Activated T-cell treated with anti-CD3 and anti-CD28 coated beads, Interleukin-2, amount 50 U/mL, for 4 hours (primary cell): ENCODE measurements around the gene VTI1A. TPM values are rescaled to one million over a fixed set of nuclear protein-coding genes. Genes with fewer than 3 reads are reported as not detected.

Source experiments
- ATAC-seq, 2 donors: fragments of 200-7000 bp; cut with Tn5 transposase; one replicate each; pipeline ENCODE4 v1.10.0; 2021
- DNase-seq: peaks from one replicate; pipeline ENCODE4 v3.0.0-alpha.2; 2020
- H3K27me3 Mint-ChIP-seq: one replicate; pipeline ENCODE4 v1.8.0; 2021; ENCODE audit warnings: low read depth, mixed read lengths
- H3K36me3 Mint-ChIP-seq: one replicate; pipeline ENCODE4 v1.8.0; 2022; ENCODE audit warnings: mixed read lengths; ENCODE audit not compliant: insufficient read depth
- H3K4me1 Mint-ChIP-seq: one replicate; pipeline ENCODE4 v1.8.0; 2021; ENCODE audit warnings: low read depth, mixed read lengths
- H3K4me3 Mint-ChIP-seq: one replicate; pipeline ENCODE4 v1.8.0; 2021; ENCODE audit warnings: mild to moderate bottlenecking, moderate library complexity, mixed read lengths
- H3K9me3 Mint-ChIP-seq: one replicate; pipeline ENCODE4 v1.8.0; 2021; ENCODE audit warnings: mixed read lengths
- total RNA-seq, 3 donors: library from RNA; stranded (reverse); gene quantifications; one replicate each; pipeline ENCODE4 v1.2.1, GENCODE V29; 2021

VTI1A gene
- total RNA-seq, 3 donors from 2014 or later, result 39.2 to 43.8 (median 42.9) TPM

DNA sequence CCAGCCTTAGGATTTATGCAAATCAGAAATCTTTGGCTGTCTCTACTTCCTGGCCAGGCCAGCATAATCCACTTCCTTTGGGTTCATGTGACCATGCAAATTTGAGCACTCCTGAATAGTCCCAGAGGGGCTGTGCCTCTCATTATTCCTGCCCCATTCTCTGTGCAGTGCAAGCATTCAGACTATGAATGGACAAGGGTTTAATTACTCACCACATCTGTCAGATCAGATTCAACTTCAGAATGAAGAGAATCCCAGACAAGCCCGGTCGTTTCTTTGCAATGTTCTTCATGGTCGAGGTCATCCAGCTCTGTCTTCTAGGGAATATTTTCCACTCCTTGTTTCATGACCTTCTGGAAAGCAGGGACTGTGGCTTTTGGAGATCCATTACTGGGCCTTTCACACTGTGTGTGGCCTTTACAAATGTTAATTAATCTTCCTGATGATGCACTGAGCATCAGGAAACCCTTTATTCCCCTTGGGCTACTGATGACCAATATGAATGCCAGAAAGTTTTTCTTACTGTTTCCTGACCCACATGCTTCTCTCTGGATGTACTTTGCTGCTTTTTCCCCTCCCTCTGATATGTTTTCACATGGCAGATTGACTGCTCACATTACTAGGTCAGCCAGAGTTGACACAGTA, 285.4 kb downstream of the VTI1A start:
- Mint-ChIP-seq H3K36me3 (peaks cover 13% of the 10 kb centered on the region), H3K4me1 (no peaks in the 10 kb centered on the region)

DNA sequence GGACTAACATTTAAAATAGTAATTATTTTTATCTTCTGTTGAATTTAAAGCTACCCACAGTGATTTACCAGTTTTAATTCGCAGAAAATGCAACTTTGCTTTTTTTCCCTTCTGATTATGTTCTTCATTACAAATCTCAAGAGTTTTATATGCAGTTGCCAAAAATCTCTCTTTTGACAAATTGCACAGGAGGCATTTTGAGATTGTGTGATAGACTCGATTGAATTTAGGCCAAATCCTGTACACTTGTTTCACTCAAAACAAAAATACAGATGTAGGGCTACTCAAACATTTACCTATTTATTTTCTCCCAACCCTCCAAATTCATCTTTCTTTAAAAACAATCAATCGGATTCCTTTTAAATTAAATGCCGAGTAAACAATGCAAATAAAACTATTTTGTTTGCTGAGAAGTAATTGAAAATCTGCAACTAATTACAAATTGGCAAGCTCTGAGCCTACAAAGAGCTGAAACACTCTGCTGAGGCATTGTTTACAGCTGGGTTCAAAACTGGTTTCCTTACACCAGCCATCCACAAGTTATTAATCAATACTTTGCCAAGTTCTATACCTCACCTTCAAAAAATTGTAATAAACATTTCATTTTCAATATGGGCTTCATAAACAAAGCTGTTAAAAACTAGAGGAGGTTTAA, 288.2 kb downstream of the VTI1A start:
- DNase-seq (no peak), ATAC-seq (no peak)
- Mint-ChIP-seq H3K36me3 (peaks cover 28% of the 10 kb centered on the region), H3K9me3 (no peaks in the 10 kb centered on the region), H3K4me1 (no peaks in the 10 kb centered on the region), H3K27me3 (no peaks in the 10 kb centered on the region), H3K4me3 (no peak overlapping the region)

More for the DNA sequence above, 285.4 kb downstream of the VTI1A start:
- no peak overlapping the region for H3K4me3 Mint-ChIP-seq
- H3K27me3 Mint-ChIP-seq, result no peaks in the 10 kb centered on the region
- no peaks in the 10 kb centered on the region for H3K9me3 Mint-ChIP-seq
- ATAC-seq (no peak), DNase-seq (no peak)

DNA sequence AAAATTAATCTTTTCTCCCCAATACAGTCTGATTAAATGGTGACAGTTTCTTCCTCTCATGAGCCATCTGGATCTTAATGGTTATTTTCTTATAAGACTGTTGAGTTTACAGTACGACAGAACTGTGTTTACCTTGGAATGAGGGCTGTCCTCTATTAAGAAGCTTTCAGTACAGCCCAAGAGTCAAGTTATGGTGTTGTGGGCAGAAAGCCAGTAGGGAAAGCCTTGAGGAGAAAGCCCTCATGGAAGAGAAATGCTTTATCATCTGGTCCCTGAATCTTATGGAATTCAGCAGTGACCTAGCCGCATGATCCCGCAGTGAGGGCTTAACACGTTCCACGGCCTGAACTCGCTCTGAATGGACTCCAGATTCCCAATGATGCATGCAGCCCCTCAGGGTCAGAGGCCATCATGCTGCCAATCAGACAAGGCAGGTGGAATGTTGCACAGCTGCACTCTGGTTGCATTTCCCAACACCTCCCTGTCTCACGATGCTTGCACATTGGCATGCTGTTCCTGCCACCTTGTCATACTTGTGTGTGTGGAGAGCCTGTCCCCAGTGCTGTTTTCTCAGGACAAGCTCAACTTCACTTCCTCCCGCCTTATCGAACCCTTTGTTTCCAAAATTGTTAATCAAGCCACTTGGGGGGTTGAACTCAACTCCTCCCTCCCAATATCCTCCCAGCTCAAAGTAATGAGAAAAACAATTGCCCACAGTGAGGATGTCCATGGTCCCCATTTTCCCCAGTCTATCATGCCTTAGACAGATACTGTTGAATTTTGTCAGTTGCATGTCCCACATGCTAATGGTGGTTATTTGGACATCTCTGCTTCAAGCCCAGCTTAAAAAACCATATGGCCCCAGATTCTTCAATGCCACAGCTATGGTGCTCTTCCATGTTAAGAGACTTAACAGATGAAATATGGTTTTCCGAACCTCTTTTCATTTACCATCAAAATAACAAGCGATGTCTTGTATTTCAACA, 291.9 kb downstream of the VTI1A start:
- Mint-ChIP-seq H3K4me3 (no peak overlapping the region), H3K4me1 (no peaks in the 10 kb centered on the region), H3K27me3 (no peaks in the 10 kb centered on the region), H3K9me3 (no peaks in the 10 kb centered on the region), H3K36me3 (peaks cover 25% of the 10 kb centered on the region)
- DNase-seq, result no peak
- ATAC-seq, result no peak

DNA sequence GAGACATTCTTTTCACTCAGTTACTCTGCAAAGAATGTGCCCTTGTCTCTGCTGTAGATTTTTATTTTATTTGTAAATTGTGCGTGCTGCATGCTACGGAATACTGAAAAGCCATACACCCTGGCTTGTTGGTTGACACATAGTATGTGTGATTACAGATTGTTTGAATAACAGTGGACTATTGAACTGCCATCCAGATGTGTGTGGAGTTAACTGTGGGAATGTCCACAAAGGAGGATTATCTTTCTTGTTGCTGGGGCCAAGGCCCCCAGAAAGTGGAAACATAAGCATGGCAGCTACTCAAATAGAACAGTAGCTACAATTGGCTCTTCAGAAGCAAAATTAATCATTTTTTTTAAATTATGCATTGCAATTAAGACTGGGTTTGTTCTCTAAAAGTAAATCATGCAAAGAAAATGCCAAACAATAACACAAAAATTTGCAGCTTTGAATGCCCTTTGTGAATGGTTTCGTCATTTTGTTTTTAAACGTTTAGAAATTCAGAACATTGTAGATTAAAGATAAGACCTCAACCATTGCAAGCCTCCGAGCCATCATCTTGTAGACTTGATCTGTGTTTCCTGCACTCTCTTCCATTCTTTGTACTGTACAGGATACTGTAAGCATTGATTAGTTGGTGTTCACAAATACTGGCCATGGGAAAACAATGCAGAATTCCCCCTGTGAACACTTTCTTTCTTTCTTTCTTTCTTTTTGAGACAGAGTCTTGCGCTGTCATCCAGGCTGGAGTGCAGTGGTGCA, 292.8 kb downstream of the VTI1A start:
- DNase-seq, result no peak
- Mint-ChIP-seq H3K27me3 (no peaks in the 10 kb centered on the region), H3K4me1 (no peaks in the 10 kb centered on the region), H3K36me3 (peaks cover 27% of the 10 kb centered on the region), H3K4me3 (no peak overlapping the region), H3K9me3 (no peaks in the 10 kb centered on the region)
- ATAC-seq, result no peak

DNA sequence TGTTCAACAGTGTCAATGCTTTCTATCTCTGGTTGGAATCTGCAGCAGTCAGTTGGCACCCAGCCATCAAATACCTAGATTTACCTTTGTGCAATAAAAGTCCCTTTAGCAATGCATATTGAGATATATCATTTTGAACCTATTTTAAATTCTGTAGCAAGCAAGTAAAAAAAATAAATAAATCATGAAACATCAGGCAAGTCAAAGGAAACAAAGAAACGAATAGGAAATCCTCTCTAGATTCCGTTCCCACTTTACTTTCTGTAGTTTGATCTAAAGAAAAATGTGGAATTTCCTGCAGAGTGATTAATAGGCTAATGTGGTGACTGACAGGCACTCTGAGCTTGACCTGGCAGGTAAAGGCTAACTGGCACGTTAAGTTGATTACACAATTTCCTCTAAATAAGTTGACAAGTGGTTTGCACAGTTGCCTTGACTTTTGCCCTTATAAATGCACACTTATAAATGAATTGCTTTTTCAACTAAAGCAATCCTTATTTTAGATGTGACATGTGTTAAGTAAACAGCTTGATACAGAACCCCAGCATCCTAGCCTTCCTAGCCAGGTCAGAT, 294.9 kb downstream of the VTI1A start:
- Mint-ChIP-seq H3K4me1 (no peaks in the 10 kb centered on the region), H3K36me3 (peaks cover 26% of the 10 kb centered on the region), H3K9me3 (no peaks in the 10 kb centered on the region), H3K4me3 (no peak overlapping the region), H3K27me3 (no peaks in the 10 kb centered on the region)
- no peak for ATAC-seq
- no peak for DNase-seq

DNA sequence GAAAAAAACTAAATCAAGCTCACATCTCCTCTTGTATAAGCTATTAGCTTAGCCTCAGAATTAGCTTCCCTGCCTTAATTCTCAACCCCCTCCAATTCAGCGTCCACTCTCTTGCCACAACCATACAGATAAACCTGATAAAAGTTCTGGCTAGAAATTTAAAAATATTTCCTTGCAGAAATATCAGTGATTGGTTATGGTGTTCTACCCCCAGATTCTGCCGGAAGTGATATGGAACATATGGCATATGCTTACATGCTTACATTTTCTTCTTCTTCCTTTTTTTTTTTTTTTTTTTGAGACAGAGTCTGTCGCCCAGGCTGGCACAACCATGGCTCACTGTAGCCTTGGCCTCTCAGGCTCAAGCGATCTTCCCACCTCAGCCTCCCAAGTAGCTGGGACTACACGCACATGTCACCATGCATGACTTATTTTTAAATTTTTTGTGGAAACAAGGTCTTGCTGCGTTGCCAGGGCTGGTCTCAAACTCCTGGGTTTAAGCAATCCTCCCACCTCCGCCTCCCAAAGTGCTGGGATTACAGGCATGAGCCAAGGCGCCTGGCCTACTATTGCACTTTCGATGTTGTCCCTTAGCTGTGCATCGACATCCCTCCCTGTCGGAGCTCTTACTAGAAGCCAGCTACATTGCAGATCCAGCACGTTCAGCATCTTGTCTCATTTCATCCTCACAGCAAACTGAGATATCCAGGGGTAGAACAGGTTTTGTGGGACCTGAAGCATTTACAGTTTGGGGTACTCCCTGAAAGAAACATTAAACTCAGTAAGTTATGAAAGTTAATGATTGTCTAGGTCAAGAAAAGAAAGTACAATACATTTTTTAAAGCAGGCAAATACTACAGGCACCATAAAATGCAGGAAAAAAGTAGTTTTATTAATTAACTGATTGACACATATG, 297.4 kb downstream of the VTI1A start:
- DNase-seq (no peak), ATAC-seq (no peak)
- Mint-ChIP-seq H3K4me1 (no peaks in the 10 kb centered on the region), H3K9me3 (no peaks in the 10 kb centered on the region), H3K27me3 (no peaks in the 10 kb centered on the region), H3K36me3 (peaks cover 14% of the 10 kb centered on the region), H3K4me3 (no peak overlapping the region)

DNA sequence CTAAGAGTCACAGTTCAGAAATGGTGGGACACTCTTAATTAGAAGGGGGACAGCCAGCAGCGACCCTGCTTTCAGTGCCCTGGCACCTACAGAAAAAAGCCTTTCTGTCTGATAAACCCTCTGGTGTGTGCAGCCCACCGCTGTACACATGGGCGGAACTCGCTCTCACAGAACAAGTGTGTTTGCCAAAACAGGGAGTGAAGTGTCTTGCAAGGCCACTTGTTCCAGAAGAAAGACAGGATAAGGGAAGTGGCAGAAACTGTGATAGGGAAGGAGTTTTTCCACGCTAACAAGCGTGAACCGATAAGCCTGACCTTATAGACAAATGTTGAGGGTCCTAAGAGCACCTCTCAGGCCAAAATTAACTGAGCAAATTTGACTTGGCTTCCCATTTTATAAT, 299.3 kb downstream of the VTI1A start:
- H3K9me3 Mint-ChIP-seq, result no peaks in the 10 kb centered on the region
- H3K36me3 Mint-ChIP-seq, result peaks cover 11% of the 10 kb centered on the region
- no peaks in the 10 kb centered on the region for H3K27me3 Mint-ChIP-seq
- ATAC-seq, result no peak
- no peak overlapping the region for H3K4me3 Mint-ChIP-seq
- no peak for DNase-seq
- H3K4me1 Mint-ChIP-seq, result no peaks in the 10 kb centered on the region

DNA sequence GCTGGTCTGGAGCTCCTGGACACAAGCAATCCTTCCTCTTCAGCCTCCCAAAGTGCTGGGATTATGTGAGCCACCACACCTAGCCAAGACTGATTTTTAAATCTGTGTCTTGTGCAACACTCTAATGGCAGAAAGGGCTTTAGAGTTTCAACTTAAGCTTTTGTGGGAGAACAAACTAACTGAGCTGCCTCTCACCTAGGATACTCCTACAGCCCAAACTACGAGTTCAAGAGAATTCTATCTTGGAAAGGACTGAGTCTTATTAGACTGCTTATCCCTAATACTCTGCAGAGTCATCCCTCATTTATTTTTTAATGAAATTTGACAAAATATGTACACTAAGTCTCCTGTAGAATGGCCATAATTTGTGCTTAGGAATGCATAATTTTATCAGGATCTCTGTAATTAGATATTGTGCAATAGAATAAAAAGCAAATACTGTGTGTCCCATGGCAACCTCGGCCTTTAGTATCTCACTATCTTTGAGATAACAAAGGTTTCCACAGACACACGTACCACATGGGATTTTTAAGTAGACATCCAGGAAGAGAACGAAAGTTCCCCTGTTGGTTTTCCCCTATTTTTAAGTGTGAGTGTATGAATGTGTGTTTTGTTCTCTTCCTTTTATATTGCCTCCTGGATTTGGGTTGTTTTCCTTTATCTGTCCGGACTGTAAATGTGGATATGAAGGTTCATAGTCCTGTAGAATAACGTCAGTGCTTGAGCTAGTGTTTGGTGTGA, 303.6 kb downstream of the VTI1A start:
- H3K36me3 Mint-ChIP-seq, result peaks cover 13% of the 10 kb centered on the region
- no peaks in the 10 kb centered on the region for H3K4me1 Mint-ChIP-seq
- no peaks in the 10 kb centered on the region for H3K27me3 Mint-ChIP-seq
- ATAC-seq, result no peak
- no peak overlapping the region for H3K4me3 Mint-ChIP-seq
- H3K9me3 Mint-ChIP-seq, result no peaks in the 10 kb centered on the region
- no peak for DNase-seq

DNA sequence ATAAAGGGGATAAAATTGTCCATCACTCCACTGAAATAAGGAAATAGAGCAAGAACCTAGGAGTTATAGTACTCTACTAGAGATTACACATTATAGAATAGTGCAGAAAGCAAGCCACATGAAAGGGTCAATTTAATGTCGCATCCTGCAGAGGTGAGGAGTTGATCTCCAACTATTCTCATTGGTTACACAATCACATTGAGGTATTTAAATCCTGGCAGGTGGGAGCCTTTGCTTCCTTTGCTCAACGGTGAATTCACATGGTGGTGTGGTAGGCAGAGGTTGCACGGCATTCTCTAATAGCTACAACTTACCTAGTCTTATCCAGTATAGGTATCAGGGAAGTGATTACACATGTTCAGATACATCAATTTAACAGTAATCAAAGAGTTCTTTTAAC, 304.6 kb downstream of the VTI1A start:
- H3K9me3 Mint-ChIP-seq, result no peaks in the 10 kb centered on the region
- H3K4me3 Mint-ChIP-seq, result no peak overlapping the region
- DNase-seq (no peak), ATAC-seq (no peak)
- H3K36me3 Mint-ChIP-seq, result peaks cover 14% of the 10 kb centered on the region
- no peaks in the 10 kb centered on the region for H3K27me3 Mint-ChIP-seq
- H3K4me1 Mint-ChIP-seq, result no peaks in the 10 kb centered on the region

DNA sequence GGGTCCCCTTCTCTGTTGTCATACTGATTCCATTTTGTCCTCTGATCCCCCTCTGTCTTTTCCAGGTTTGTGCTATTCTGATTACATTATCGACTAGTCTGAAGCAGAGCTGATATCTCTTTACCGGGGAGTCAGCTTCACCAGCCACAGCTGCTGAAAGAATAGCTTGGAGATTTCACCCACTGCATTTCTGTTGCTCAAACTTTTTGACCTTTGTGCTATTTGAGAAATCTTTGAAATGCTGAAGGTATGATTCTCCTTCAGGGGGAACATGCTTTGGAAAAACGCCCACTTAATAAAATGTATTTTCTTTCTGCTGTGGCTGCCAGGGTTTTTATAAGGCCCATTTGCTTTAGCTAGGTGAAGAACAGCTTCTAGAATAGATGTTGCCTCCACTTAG, 305.3 kb downstream of the VTI1A start:
- no peak for DNase-seq
- ATAC-seq, result no peak
- Mint-ChIP-seq H3K27me3 (no peaks in the 10 kb centered on the region), H3K4me1 (no peaks in the 10 kb centered on the region), H3K9me3 (no peaks in the 10 kb centered on the region), H3K4me3 (no peak overlapping the region), H3K36me3 (peaks cover 16% of the 10 kb centered on the region)

DNA sequence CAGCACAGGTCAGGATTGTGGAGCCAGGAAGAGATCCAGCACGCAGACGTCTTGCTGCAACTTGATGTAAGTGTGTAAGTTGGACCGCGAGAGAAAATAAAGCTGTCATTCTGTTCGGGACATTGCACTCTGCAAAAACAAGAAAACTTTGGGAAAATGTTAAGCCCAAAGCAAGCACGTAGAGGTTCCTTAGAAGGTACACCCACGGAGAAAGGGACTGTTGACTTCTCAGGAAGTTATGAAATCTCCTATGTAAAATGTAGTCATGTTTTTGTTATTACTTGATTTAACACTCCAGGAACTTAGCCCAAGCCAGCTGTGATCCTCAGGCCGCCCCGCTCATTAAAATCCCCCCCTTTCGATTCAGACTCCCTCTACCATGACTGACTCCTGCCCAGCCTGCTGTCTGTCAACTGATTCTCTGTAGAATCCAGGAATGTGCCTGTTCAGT, 307.0 kb downstream of the VTI1A start:
- Mint-ChIP-seq H3K27me3 (no peaks in the 10 kb centered on the region), H3K36me3 (peaks cover 14% of the 10 kb centered on the region), H3K4me3 (no peak overlapping the region), H3K4me1 (no peaks in the 10 kb centered on the region), H3K9me3 (no peaks in the 10 kb centered on the region)
- ATAC-seq (no peak), DNase-seq (no peak)

DNA sequence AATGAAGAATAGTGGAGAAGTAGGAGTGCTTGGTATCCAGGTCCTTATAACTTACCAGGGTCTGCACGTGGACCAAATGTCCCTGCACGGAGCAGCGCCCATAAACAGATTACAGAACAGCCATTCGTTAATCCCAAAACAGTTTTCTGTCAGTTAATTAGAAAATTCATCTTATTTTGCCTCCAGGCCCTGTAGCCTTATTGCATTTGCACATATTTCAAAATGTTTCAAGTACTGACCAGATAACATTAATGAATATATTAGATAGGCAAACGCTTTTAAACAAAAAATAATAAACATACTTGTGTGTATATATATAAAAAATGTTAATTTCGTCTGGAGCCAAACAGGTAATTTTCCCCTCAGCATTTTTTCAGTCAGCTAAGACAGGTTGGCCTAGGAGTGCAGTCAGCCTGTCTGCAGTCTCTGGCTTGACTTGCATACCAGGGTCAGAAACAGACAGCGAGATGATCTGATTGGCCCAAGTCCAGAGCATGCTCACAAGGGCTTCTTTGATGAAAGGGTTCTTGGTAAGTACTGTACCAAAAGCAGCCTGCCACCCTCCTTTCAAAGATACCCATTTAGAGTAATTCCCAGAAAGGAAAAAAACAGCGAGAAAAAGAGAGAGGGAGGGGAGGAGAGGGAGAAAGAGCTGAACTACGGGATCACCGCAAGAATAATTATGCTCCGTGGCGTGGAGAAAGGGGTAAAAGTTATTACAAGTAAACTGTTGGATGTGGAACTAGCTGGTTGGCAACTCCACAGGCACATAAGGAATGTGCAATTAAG, 308.6 kb downstream of the VTI1A start:
- no peaks in the 10 kb centered on the region for H3K4me1 Mint-ChIP-seq
- no peak for ATAC-seq
- peaks cover 16% of the 10 kb centered on the region for H3K36me3 Mint-ChIP-seq

More for the DNA sequence above, 308.6 kb downstream of the VTI1A start:
- no peak for DNase-seq
- no peaks in the 10 kb centered on the region for H3K27me3 Mint-ChIP-seq
- no peaks in the 10 kb centered on the region for H3K9me3 Mint-ChIP-seq
- H3K4me3 Mint-ChIP-seq, result no peak overlapping the region
